A549 (cell line): ENCODE measurements around the gene BPIFB3.

Experiments
- EP300 ChIP-seq, 2 experiments: fragments of >200 bp; sonication (Bioruptor Twin); formaldehyde crosslinking; IDR thresholded peaks; 2 replicates in 1 of 2; 3 replicates in 1 of 2; pipeline ENCODE4 v1.6.1; 2016 to 2017
- ESRRA ChIP-seq: fragments of 150-350 bp; IDR thresholded peaks from 2 replicates; pipeline ENCODE4 v1.6.1; 2014; ENCODE audit warnings: mild to moderate bottlenecking, low read length, borderline replicate concordance
- POLR2A ChIP-seq: IDR thresholded peaks from 2 replicates; pipeline ENCODE4 v1.6.1; 2012; ENCODE audit warnings: mild to moderate bottlenecking, low read length
- RNF2 ChIP-seq: fragments of 200-600 bp; sonication (generic); IDR thresholded peaks from 2 replicates; pipeline ENCODE4 v1.6.1; 2016; ENCODE audit warnings: low read depth, mild to moderate bottlenecking, antibody characterized with exemption, moderate library complexity, borderline replicate concordance
- TP53 ChIP-seq: fragments of 250-450 bp; sonication (Bioruptor Pico); IDR thresholded peaks from 2 replicates; pipeline ENCODE4 v1.5.0; 2021; ENCODE audit warnings: mild to moderate bottlenecking, moderate library complexity
- TF ChIP-seq, protein P1 (sequence below): fragments of >200 bp; sonication (Bioruptor Twin); formaldehyde crosslinking; IDR thresholded peaks from 3 replicates; pipeline ENCODE4 v1.5.1; 2016

DNA sequence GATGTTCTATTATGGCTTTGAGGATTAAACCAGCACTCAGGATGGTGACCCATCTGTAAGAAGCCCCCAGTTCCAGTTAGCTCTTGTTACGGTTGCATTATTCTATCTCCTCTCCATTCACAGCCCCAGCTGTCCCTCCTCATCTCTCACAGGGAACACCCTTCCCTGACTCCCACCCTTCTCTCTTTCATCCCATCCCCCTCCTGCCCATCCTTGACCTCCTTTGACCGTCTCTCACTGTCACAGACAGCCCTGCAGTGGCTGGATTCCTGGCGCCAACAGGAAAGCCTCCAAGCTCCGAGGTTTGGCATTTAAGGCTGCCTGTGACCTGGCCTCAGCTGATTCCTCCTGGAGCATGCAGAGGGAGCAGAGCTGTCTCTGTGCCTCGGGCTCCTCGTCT, 21.6 kb downstream of the BPIFB3 start:
- TF ChIP-seq, protein P1, sequence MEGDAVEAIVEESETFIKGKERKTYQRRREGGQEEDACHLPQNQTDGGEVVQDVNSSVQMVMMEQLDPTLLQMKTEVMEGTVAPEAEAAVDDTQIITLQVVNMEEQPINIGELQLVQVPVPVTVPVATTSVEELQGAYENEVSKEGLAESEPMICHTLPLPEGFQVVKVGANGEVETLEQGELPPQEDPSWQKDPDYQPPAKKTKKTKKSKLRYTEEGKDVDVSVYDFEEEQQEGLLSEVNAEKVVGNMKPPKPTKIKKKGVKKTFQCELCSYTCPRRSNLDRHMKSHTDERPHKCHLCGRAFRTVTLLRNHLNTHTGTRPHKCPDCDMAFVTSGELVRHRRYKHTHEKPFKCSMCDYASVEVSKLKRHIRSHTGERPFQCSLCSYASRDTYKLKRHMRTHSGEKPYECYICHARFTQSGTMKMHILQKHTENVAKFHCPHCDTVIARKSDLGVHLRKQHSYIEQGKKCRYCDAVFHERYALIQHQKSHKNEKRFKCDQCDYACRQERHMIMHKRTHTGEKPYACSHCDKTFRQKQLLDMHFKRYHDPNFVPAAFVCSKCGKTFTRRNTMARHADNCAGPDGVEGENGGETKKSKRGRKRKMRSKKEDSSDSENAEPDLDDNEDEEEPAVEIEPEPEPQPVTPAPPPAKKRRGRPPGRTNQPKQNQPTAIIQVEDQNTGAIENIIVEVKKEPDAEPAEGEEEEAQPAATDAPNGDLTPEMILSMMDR, result no peak
- TF ChIP-seq POLR2A, result no peak
- TF ChIP-seq EP300 (IDR thresholded peaks at IDR 0.05), result no peak
- no peak for TF ChIP-seq ESRRA
- TF ChIP-seq RNF2, result no peak
- no peak for TF ChIP-seq TP53
